Spleen (tissue), 7 donors: ENCODE data around the gene PPP1R14B.

Source experiments
- POLR2A ChIP-seq, 3 donors: fragments of 450-650 bp; IDR thresholded peaks; one replicate each; pipeline ENCODE4 v1.5.1; 2017; ENCODE audit warnings: antibody characterized with exemption in 3 of 3, mild to moderate bottlenecking in 1 of 3
- POLR2AphosphoS5 ChIP-seq, 3 donors: sonication (generic); formaldehyde crosslinking; IDR thresholded peaks; one replicate each; pipeline ENCODE4 v1.5.1; 2017; ENCODE audit warnings: antibody characterized with exemption in 3 of 3
- TF ChIP-seq, protein P1 (sequence below), 11 experiments: fragments of 200-600 bp in 7 of 11; fragments of 450-650 bp in 4 of 11; sonication (generic) in 4 of 11; IDR thresholded peaks in 8 of 11; conservative IDR thresholded peaks in 3 of 11; 1 replicate in 7 of 11; 2 replicates in 4 of 11; pipeline versions ENCODE4 v1.4.0 to v1.8.0; 2016 to 2021; ENCODE audit warnings: antibody characterized with exemption in 11 of 11, inconsistent platforms in 4 of 11, mild to moderate bottlenecking in 1 of 11
- donor health status: DM: no; HTN: no; CAD: no; lungs with moderate emphysema.
- donor health status: DM: no; HTN: no; CAD: no.
- donor health status: DM: no; HTN: no; CAD: no.

DNA sequence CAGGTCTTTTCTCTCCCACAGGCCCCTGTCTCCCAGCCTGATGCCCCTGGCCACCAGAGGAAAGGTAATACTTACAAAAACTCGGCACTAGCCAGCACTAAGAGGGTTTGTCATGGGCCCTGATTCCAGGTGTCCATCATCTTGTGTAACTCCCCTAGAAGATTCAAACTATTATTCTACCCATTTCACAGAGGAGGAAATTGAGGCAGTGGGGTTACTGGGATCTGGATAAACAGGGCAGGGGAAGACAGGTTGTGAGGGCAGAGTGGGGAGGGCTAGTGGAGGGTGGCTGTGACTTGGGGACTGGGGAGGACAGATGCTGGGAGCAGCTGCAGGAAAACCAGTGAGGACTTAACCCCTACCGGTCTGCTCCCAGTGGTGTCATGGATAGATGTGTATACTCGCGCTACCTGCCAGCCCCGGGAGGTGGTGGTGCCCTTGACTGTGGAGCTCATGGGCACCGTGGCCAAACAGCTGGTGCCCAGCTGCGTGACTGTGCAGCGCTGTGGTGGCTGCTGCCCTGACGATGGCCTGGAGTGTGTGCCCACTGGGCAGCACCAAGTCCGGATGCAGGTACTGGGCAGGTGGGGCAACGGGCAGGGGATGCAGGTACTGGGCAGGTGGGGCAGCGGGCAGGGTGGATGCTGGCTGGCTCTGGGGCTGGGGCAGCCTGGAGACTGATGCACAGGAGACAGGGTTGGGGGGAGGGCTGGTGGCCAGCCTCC is 11.1 kb downstream of the PPP1R14B start:
- TF ChIP-seq POLR2A (IDR thresholded peaks at IDR 0.05) (no peak), POLR2AphosphoS5 (IDR thresholded peaks at IDR 0.05) (no peak)
- TF ChIP-seq, protein P1, sequence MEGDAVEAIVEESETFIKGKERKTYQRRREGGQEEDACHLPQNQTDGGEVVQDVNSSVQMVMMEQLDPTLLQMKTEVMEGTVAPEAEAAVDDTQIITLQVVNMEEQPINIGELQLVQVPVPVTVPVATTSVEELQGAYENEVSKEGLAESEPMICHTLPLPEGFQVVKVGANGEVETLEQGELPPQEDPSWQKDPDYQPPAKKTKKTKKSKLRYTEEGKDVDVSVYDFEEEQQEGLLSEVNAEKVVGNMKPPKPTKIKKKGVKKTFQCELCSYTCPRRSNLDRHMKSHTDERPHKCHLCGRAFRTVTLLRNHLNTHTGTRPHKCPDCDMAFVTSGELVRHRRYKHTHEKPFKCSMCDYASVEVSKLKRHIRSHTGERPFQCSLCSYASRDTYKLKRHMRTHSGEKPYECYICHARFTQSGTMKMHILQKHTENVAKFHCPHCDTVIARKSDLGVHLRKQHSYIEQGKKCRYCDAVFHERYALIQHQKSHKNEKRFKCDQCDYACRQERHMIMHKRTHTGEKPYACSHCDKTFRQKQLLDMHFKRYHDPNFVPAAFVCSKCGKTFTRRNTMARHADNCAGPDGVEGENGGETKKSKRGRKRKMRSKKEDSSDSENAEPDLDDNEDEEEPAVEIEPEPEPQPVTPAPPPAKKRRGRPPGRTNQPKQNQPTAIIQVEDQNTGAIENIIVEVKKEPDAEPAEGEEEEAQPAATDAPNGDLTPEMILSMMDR (IDR thresholded peaks at IDR 0.05 in 8 of 11, conservative IDR thresholded peaks at IDR 0.05 in 3 of 11): no peak
